HG02678 (cell line): ENCODE results near the gene RET.
A peak's percentile ranks its signal among the peaks of the same experiment; 100 is the strongest.
"Not testable (repeated sequence)": the region's sequence is repeated elsewhere in the genome, so short reads cannot be mapped to it uniquely, and the experiment has no call there.

Experiments used
- ATAC-seq: cut with Tn5 transposase; IDR thresholded peaks from one replicate; pipeline ENCODE4 v1.9.1; 2021; ENCODE audit warnings: mild to moderate bottlenecking, moderate library complexity; ENCODE audit not compliant: unreplicated experiment

The RET gene

GRCh38 chr10:43077421-43078171 lies 727 bp downstream of the RET start:
- ATAC-seq = no peak

DNA sequence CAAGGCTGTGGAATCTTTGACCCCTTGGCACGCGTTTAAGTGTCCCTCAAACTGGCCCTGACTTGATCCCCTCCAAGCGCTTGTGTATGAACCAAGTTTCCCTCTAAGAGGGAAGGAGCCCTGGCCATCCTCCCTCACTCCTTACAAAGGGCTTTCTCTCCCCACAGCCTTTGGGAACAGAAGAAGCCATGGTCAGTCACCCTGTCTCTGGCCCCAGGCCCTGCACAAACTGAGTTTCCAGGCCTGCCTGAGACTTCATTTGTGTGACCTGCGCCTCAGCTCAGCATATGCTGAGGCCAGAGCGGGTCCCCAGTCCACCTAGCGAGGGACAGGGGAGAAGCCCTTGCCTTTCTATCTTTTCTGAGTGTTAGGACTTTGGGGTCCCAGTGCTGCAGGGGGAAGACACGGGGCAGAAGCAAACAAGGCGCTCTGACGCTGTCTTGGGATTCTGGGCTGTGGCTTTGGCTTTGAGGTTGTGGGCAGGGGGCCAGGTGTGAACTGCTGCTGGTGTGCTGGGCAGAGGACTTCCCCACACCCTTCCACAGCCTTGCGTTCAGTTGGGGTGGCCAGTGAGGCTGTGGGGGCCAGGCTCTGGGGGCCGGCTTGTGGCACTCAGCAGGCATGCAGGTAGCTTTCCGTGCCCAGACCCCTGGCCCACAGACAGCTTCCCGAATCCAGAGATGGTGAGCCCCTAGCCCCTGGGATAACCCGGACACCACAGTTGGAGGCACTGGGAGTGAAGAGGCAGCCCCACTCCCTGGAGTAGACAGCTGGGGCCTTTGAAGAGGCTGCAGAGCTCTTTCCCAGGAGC lies 1.5 kb downstream of the RET start:
- no peak for ATAC-seq

GRCh38 chr10:43078986-43079273 lies 2.1 kb downstream of the RET start:
- ATAC-seq = no peak

DNA sequence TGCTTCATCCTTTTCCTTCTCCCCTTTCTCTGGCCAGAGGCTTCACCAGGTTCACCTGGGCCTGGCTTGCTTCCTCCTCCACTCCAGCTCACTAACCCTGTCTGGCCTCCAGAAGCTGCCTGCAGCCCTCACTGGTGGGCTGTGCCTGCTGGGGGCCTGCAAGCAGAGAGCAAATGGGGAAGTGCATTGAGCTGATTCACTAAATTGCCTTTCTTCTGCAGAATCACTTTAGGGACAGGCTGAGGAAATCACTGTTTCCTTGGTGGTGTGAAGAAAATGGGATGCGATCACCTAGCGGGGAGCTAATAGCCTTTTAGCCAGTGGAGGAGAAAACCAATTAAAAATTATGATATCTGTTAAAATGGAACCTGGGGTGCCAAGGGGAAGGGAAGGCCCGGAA lies 3.0 kb downstream of the RET start:
- ATAC-seq = no peak

DNA sequence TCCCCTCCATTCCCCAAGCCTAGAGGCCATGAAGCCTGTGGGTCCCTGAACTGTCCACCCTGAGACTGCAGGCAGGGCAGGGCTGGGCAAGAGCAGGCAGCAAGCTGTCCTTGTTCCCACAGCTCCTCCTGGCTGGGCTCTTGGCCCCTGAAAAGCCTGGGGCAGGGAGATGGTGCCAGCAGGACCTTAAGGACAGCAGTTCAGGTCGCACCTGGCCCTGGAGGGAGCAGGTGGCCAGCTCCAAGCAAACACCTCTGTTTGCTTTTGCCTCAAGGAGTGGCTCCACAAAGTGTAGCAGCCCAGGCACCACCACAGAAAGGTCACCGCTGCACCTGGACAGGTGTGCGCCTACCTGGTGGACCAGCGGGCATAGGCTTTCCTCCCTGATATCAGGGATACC lies 5.2 kb downstream of the RET start:
- no peak for ATAC-seq

GRCh38 chr10:43082746-43083145 lies 5.9 kb downstream of the RET start:
- no peak for ATAC-seq

GRCh38 chr10:43083764-43084163 lies 6.9 kb downstream of the RET start:
- ATAC-seq = no peak

DNA sequence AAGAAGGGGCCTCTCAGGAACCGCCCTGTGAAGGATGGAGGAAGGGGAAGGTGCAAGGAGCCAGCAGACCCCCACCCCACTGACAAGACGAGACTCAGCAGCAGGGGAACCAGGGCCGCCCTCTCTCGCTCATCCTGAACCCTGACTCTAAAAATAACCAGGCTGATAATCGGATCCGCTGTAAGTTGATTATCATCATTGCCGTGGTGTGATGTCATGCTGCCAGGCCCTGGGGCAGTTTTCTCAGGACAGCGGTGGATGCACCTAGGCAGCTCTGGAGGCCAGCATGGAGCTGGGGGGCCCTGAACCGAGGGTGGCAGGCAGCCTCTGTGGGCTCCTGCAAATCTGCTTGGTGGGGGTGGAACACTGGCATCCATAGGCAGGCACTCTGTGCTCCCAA lies 7.9 kb downstream of the RET start:
- ATAC-seq = no peak

DNA sequence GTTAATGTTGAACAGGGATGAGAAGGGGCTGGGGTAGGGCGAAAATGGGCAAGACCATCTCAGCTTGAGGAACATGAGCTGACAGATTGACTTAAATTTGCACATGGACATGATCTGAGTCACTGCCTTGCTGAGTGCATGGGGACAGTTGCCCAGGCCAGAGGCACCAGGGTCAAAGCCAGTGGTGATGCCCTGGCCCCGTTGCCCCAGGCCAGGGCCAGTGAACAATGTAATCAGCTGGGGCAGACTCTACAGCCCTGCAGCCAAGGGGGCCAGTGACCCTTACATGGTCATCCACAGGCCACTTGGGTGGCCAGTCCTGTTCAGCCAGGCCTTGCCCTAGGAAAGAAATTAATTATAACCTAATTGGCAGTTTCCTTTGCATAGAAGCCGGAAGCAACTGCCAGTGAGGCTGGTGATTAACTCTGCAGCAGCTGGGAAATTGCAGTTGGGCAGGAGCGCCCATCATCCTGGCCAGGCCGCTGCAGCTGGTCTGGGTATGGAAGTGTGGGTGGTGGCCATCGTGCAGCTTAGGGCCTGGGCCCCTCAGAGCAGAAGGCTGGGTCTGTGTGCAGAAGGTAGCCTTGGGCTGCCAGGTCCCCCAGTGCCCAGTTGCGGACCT lies 9.6 kb downstream of the RET start:
- ATAC-seq = no peak

- no peak for ATAC-seq
Measured at GRCh38 chr10:43089519-43089918, 12.7 kb downstream of the RET start.

DNA sequence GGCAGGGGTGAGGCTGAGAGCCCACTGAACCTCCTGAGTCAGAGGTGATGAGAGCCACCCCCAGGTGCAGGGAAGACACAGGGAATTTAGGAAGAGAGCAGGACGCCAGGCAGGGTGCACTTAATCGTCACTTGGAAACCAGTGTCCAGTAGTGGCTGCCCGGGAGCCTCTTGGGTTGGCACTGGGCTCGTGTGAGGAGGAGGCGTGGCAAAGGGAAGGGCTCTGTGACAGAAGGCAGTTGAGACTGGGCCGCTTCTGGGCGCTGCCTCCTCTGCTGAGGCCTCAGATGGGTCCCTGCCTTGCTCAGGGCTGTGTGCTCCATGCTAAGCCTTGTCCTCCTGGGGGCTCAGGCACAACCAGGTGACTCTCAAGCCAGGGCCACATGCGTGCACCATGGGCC lies 13.3 kb downstream of the RET start:
- ATAC-seq = no peak

GRCh38 chr10:43090664-43091063 lies 13.8 kb downstream of the RET start:
- ATAC-seq = no peak

DNA sequence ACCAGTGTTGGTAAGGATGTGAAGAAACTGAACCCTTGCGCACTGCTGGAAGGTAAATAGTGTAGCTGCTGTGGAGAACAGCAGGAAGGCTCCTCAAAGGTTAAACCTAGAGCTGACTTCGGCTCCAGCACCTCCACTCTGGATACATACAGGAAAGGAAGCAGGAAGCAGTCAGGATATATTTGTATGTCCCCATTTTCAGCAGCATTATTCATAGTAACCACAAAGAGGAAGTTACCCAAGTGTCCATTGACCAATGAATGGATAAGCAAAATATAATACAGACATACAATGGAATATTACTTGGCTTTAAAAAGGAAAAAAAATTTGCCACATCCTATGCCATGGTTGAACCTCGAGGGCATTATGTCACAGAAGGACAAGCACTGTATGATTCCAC lies 15.0 kb downstream of the RET start:
- ATAC-seq = no peak

GRCh38 chr10:43093423-43094076 lies 16.7 kb downstream of the RET start:
- no peak for ATAC-seq

GRCh38 chr10:43094085-43094484 lies 17.2 kb downstream of the RET start:
- ATAC-seq = no peak

DNA sequence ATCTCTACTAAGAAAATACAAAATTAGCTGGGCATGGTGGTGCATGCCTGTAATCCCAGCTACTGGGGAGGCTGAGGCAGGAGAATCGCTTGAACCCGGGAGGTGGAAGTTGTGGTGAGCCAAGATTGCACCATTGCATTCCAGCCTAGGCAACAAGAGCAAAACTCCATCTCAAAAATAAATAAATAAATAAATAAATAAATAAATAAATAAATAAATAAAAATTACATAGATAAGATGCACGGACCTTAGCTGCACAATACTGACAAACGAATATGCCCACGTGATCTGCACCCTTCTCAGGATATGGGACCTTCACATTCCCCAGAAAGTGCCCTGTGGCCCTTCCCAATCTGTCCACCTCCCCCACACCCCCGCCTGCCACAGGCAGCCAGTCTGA lies 22.5 kb downstream of the RET start:
- not testable (repeated sequence) for ATAC-seq

GRCh38 chr10:43099928-43100327 lies 23.1 kb downstream of the RET start:
- ATAC-seq = no peak

DNA sequence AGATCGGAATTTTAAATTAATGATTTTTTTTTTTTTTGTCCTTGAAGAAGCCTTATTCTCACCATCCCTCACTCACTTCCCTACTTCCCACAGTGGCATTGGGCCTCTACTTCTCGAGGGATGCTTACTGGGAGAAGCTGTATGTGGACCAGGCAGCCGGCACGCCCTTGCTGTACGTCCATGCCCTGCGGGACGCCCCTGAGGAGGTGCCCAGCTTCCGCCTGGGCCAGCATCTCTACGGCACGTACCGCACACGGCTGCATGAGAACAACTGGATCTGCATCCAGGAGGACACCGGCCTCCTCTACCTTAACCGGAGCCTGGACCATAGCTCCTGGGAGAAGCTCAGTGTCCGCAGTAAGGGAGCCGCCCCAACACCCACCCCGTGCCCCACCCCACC lies 23.5 kb downstream of the RET start:
- ATAC-seq = no peak

- no peak for ATAC-seq
Measured at GRCh38 chr10:43102063-43102828, 25.4 kb downstream of the RET start.

GRCh38 chr10:43105102-43105955 lies 28.5 kb downstream of the RET start:
- ATAC-seq = peak; percentile 80
